Parathyroid adenoma (tissue), 2 donors: ENCODE results near the gene AP5Z1.

Experiments
- H2AFZ ChIP-seq: fragments of 300-600 bp; sonication (generic); one replicate; pipeline ENCODE4 v1.7.0; 2017; ENCODE audit warnings: antibody characterized with exemption, mild to moderate bottlenecking
- H3K27ac ChIP-seq: fragments of 300-600 bp; sonication (generic); one replicate; pipeline ENCODE4 v1.7.0; 2017
- H3K27me3 ChIP-seq: fragments of 300-600 bp; sonication (generic); one replicate; pipeline ENCODE4 v1.7.0; 2017; ENCODE audit warnings: low read length; ENCODE audit not compliant: control insufficient read depth, insufficient read depth
- H3K36me3 ChIP-seq: fragments of 300-600 bp; sonication (generic); one replicate; pipeline ENCODE4 v1.7.0; 2017; ENCODE audit warnings: low read length; ENCODE audit not compliant: control insufficient read depth, insufficient read depth
- H3K4me1 ChIP-seq: fragments of 300-600 bp; sonication (generic); one replicate; pipeline ENCODE4 v1.7.0; 2017; ENCODE audit warnings: control low read depth
- H3K4me2 ChIP-seq: fragments of 300-600 bp; sonication (generic); one replicate; pipeline ENCODE4 v1.7.0; 2017; ENCODE audit warnings: low read length
- H3K4me3 ChIP-seq: fragments of 300-600 bp; sonication (generic); one replicate; pipeline ENCODE4 v1.7.0; 2017; ENCODE audit warnings: low read depth, low read length
- H3K79me2 ChIP-seq: fragments of 300-600 bp; sonication (generic); one replicate; pipeline ENCODE4 v1.7.0; 2017; ENCODE audit warnings: control low read depth
- H3K9ac ChIP-seq: fragments of 300-600 bp; sonication (generic); one replicate; pipeline ENCODE4 v1.7.0; 2017; ENCODE audit warnings: mild to moderate bottlenecking
- H3K9me3 ChIP-seq: fragments of 300-600 bp; sonication (generic); one replicate; pipeline ENCODE4 v1.7.0; 2017; ENCODE audit warnings: low read length; ENCODE audit not compliant: control insufficient read depth
- TF ChIP-seq, protein P1 (sequence below): fragments of 300-600 bp; sonication (generic); IDR thresholded peaks from one replicate; pipeline ENCODE4 v1.7.0; 2017; ENCODE audit warnings: antibody characterized with exemption, mild to moderate bottlenecking
- donor health status: primary hyperparathyroidism.

The AP5Z1 gene

DNA sequence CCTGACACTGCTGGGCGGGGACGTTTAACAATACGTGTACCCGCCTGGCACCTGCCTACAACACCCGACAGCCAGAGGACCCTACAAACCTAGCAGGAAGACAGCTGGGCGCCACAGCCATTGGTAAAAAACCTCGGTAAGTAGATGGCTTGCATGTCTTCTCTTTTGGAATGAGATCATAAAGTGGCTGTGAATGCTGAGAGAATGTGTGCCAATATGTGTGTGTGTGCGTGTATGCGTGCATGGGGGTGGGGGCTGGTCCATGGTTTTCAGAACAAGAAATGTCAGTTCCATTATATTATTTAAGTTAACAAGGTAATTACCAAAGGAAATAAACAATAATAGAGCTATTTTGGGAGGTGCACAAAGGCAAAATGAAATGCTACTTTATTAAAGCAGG lies 47.3 kb downstream of the AP5Z1 start:
- H3K27ac ChIP-seq: no peak overlapping the region
- no peak overlapping the region for H3K9ac ChIP-seq
- H3K36me3 ChIP-seq: no peaks in the 10 kb centered on the region
- H3K4me3 ChIP-seq: no peak overlapping the region
- no peak overlapping the region for H3K4me2 ChIP-seq
- no peaks in the 10 kb centered on the region for H3K79me2 ChIP-seq
- TF ChIP-seq, protein P1, sequence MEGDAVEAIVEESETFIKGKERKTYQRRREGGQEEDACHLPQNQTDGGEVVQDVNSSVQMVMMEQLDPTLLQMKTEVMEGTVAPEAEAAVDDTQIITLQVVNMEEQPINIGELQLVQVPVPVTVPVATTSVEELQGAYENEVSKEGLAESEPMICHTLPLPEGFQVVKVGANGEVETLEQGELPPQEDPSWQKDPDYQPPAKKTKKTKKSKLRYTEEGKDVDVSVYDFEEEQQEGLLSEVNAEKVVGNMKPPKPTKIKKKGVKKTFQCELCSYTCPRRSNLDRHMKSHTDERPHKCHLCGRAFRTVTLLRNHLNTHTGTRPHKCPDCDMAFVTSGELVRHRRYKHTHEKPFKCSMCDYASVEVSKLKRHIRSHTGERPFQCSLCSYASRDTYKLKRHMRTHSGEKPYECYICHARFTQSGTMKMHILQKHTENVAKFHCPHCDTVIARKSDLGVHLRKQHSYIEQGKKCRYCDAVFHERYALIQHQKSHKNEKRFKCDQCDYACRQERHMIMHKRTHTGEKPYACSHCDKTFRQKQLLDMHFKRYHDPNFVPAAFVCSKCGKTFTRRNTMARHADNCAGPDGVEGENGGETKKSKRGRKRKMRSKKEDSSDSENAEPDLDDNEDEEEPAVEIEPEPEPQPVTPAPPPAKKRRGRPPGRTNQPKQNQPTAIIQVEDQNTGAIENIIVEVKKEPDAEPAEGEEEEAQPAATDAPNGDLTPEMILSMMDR: no peak
- H3K27me3 ChIP-seq: no peaks in the 10 kb centered on the region
- H3K4me1 ChIP-seq: no peaks in the 10 kb centered on the region
- no peaks in the 10 kb centered on the region for H3K9me3 ChIP-seq
- H2AFZ ChIP-seq: no peak overlapping the region

DNA sequence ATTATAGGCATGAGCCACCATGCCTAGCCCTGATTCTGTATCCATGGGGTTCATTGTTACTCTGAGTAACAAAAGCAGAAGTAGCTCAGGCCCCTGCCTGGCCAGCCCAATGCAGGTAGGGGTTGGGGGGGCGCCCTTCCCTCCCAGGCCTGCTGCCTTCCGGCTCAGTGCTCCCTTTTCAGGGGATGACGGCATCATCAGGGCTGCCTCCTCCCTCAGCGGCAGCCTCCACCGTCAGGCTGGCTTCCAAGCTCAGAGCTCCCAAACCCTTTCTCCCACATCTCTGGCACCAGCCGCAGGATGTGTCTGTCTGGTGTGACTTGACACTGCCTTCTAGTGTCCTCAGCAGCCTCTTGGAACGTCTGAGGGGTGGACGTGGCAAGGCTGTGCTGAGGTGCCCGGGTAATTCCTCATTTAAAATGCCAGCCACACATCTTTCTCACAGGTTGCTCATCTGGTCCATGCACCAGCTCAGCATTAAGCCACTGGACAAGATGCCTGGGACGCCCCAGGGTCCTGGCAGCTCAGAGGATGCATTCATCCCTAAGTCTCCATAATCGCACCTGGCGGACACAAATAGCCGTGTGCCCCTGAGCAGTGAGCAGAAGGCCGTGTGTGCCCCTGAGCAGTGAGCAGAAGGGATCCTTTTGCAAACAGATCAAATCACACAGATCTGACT lies 48.2 kb downstream of the AP5Z1 start:
- Histone ChIP-seq H3K9me3 (no peaks in the 10 kb centered on the region), H3K4me3 (no peak overlapping the region), H3K9ac (no peak overlapping the region), H3K27me3 (no peaks in the 10 kb centered on the region), H3K4me1 (no peaks in the 10 kb centered on the region), H2AFZ (no peak overlapping the region), H3K79me2 (no peaks in the 10 kb centered on the region), H3K4me2 (no peak overlapping the region), H3K36me3 (no peaks in the 10 kb centered on the region), H3K27ac (no peak overlapping the region)
- TF ChIP-seq, protein P1: no peak

DNA sequence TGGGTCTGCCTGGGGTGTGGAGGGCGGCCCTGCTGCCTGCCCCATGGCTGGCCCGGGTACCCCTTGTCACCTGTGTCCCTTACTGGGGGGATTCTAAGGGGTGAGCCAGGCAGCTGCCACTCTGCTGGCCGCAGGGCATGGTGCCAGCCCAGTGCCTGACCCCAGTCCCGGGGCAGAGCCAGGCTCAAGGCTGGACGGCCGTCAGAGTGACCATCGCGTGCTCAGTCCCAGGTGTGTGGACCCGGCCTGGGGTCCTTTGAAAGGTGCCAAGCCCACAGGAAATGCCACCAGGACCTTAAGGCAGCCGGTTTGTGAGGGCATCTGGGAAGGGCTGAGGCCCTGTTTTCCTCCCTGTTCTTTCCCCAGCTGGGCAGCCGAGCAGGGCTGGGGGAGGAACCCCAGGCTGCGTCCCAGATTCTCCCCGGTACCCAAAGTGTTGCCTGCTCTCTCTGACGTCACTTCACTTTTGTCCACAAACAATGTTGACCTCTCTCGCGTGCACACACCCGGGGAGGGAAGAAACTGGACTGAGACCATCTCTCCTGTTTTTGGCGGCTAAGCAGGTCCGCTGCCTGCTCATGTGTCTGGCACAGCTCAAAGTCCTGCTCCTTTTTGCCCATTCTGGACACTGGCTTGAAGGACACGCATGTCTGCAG lies 48.8 kb downstream of the AP5Z1 start:
- TF ChIP-seq, protein P1: no peak
- no peak overlapping the region for H3K27ac ChIP-seq
- H3K4me1 ChIP-seq: no peaks in the 10 kb centered on the region
- no peaks in the 10 kb centered on the region for H3K36me3 ChIP-seq
- H2AFZ ChIP-seq: no peak overlapping the region
- no peak overlapping the region for H3K9ac ChIP-seq
- H3K4me3 ChIP-seq: no peak overlapping the region
- no peak overlapping the region for H3K4me2 ChIP-seq
- H3K27me3 ChIP-seq: no peaks in the 10 kb centered on the region
- no peaks in the 10 kb centered on the region for H3K9me3 ChIP-seq
- no peaks in the 10 kb centered on the region for H3K79me2 ChIP-seq

DNA sequence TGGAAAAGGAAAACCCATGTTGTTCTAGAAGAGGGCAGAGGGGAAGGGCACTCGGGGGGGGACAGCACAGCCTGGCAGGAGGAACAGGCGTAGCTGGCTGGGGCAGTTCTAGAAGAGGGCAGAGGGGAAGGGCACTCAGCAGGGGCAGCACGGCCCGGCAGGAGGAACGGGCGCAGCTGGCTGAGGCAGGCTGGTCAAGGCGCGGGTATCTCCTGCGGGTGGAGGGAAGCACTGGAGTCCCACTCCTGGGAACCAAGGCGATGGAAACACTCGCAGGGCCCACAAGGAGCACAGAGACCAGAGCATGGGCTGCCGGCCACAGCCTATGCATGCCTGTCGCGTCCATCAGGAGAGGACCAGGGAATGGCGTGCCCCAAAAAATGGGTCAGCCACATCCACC lies 49.7 kb downstream of the AP5Z1 start:
- Histone ChIP-seq H2AFZ (no peak overlapping the region), H3K36me3 (no peaks in the 10 kb centered on the region), H3K27me3 (no peaks in the 10 kb centered on the region), H3K4me1 (no peaks in the 10 kb centered on the region), H3K9ac (no peak overlapping the region), H3K4me3 (no peak overlapping the region), H3K4me2 (no peak overlapping the region), H3K27ac (no peak overlapping the region), H3K9me3 (no peaks in the 10 kb centered on the region), H3K79me2 (no peaks in the 10 kb centered on the region)
- TF ChIP-seq, protein P1: no peak
